Measurements from ENCODE around the gene EOLA1.
"Not testable (repeated sequence)": the region's sequence is repeated elsewhere in the genome, so short reads cannot be mapped to it uniquely, and the experiment has no call there.

EOLA1 gene

DNA sequence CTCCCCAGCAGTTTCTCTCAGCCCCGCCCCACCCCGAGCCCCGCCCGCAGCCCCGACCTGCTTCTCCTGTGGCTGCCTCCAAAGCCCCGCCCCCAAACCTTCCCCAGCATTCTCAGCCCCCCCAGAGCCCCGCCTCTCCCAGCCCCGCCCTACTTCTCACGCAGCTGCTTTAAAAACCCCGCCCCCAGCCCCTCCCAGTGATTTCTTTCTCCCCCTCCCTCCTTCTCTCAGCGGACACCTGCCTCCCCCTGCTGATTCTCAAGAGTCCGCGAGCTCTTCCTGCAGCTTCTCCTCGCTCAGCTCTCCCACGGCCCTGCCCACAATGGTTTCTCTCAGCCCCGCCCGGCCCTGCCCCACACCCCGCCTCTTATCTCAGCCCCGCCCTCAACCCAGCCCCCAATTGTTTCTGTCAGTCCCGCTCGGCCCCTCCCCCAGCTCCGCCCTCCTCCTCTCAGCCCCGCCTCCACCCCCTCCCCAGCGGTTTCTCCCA lies 636 bp upstream of the EOLA1 start:
- no peak overlapping the region for H4K5ac ChIP-seq (ENCODE audit: low read length)
- no peak overlapping the region for H4K8ac ChIP-seq (ENCODE audit: low read depth, low read length)
- no peak overlapping the region for H3K4me3 ChIP-seq (ENCODE audit: low read length)
- peak overlapping the region; percentile 81 for H3K18ac ChIP-seq (ENCODE audit: low read length)
- no peaks in the 10 kb centered on the region for H3K27me3 ChIP-seq (ENCODE audit: insufficient read depth, low read length, poor library complexity)
- H3K4ac ChIP-seq (ENCODE audit: low read depth, low read length) = no peak overlapping the region
- H3K4me2 ChIP-seq (ENCODE audit: low read length) = no peak overlapping the region
- no peak overlapping the region for H3K23ac ChIP-seq (ENCODE audit: low read length)
- H2BK5ac ChIP-seq (ENCODE audit: low read length) = no peak overlapping the region
- no peak overlapping the region for H2BK15ac ChIP-seq (replicated peaks; ENCODE audit: low read depth)
- peak overlapping the region; percentile 80 for H3K56ac ChIP-seq (ENCODE audit: low read length)
- no peaks in the 10 kb centered on the region for H3K79me2 ChIP-seq (ENCODE audit: control insufficient read depth, insufficient read depth, low read length)
- H3K79me1 ChIP-seq (ENCODE audit: low read length) = no peaks in the 10 kb centered on the region
- no peaks in the 10 kb centered on the region for H3K4me1 ChIP-seq (ENCODE audit: control insufficient read depth, low read depth, low read length)
- H3K9ac ChIP-seq (ENCODE audit: low read length) = no peak overlapping the region
- peak overlapping the region; percentile 60 for H3K27ac ChIP-seq (ENCODE audit: low read depth, low read length)
- H2AK5ac ChIP-seq (ENCODE audit: low read length) = no peak overlapping the region
- no peak overlapping the region for H2BK120ac ChIP-seq (ENCODE audit: low read depth, low read length)
- DNase-seq = peak; percentile 89
- no peaks in the 10 kb centered on the region for H3K36me3 ChIP-seq (ENCODE audit: control insufficient read depth, insufficient read depth, low read length)
- no CpG with 5 or more reads among the region's 24 CpGs for WGBS (ENCODE audit: extremely low coverage, insufficient coverage, low lambda C conversion rate)

DNA sequence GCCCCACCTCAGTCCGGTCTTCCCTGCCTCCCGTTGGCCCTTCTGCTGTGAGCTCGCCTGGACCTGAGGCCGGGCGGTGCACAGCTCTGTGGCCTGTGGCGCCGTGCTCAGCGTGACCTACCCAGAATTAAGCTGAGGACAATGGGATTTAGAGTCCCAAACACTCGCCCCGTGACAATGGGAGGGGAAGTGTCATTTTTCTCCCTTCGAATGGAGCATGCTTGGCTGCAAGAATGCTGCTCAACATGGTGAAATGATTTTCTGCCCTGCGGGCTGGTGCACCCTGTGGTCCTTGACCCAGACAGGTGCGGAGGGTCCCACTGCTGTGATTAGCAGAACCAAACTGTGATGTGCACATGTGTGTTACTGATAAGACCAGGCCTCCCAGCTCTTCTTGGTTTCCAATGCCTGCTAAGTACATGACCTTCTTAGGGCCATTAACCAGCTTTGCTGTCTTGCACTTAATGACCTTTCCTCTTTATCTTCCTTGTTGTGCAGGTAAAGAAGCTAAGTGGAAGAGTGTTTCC lies 772 bp downstream of the EOLA1 start:
- no peak overlapping the region for H2BK15ac ChIP-seq (replicated peaks; ENCODE audit: low read depth)
- H3K56ac ChIP-seq (ENCODE audit: low read length) = peak overlapping the region; percentile 15
- H2AK5ac ChIP-seq (ENCODE audit: low read length) = no peak overlapping the region
- no peak overlapping the region for H3K23ac ChIP-seq (ENCODE audit: low read length)
- H3K27me3 ChIP-seq (ENCODE audit: insufficient read depth, low read length, poor library complexity) = no peaks in the 10 kb centered on the region
- H3K36me3 ChIP-seq (ENCODE audit: control insufficient read depth, insufficient read depth, low read length) = no peaks in the 10 kb centered on the region
- H3K4me2 ChIP-seq (ENCODE audit: low read length) = peak overlapping the region; percentile 80
- no peak overlapping the region for H3K4ac ChIP-seq (ENCODE audit: low read depth, low read length)
- no peak overlapping the region for H4K5ac ChIP-seq (ENCODE audit: low read length)
- peak overlapping the region; percentile 59 for H3K9ac ChIP-seq (ENCODE audit: low read length)
- H3K18ac ChIP-seq (ENCODE audit: low read length) = no peak overlapping the region
- H3K79me1 ChIP-seq (ENCODE audit: low read length) = no peaks in the 10 kb centered on the region
- H3K4me3 ChIP-seq (ENCODE audit: low read length) = no peak overlapping the region
- H3K4me1 ChIP-seq (ENCODE audit: control insufficient read depth, low read depth, low read length) = no peaks in the 10 kb centered on the region
- no peaks in the 10 kb centered on the region for H3K79me2 ChIP-seq (ENCODE audit: control insufficient read depth, insufficient read depth, low read length)
- H2BK120ac ChIP-seq (ENCODE audit: low read depth, low read length) = no peak overlapping the region
- H4K8ac ChIP-seq (ENCODE audit: low read depth, low read length) = no peak overlapping the region
- DNase-seq = peak; percentile 19
- no peak overlapping the region for H2BK5ac ChIP-seq (ENCODE audit: low read length)
- no peak overlapping the region for H3K27ac ChIP-seq (ENCODE audit: low read depth, low read length)
- no CpG with 5 or more reads among the region's 13 CpGs for WGBS (ENCODE audit: extremely low coverage, insufficient coverage, low lambda C conversion rate)

DNA sequence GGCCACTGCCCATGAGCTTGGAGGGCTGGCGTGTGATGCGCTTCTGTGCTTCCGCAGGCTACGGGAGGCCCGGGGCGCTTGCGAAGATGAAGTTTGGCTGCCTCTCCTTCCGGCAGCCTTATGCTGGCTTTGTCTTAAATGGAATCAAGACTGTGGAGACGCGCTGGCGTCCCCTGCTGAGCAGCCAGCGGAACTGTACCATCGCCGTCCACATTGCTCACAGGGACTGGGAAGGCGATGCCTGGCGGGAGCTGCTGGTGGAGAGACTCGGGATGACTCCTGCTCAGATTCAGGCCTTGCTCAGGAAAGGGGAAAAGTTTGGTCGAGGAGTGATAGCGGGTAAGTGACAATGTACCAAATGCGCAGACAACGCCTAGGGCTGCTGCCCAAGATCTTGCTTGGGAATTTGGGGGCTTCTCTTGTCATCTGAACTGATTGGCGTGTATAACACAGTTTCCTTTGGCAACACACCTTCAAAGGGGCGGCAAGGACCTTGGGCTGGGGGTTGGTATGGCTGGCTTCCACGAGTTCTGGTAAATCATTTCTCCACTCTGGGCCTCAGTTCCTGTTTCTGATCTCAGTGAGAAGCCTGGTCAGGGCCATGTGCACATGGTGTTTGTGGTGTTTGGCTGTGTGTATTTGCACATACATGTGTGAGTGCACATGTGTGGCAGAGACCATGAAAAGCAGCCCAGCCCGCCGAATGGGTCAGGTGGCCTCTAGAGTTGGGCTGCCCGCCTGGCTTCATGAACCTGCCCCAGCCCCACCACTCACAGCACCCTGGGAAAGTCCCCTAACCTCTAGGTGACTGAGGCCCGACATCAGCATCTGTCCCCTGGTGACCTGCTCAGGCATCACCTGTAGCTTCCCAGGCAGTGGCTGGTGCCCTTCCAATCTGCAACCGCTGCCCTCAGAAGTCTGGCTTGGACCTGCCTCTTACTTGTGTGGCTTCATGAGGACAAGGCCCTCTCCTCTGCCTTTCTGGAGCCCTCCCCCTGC lies 5.0 kb downstream of the EOLA1 start:
- H3K4ac ChIP-seq (ENCODE audit: low read depth, low read length); H4K8ac ChIP-seq (ENCODE audit: low read depth, low read length); H3K27ac ChIP-seq (ENCODE audit: low read depth, low read length); H3K9ac ChIP-seq (ENCODE audit: low read length); H3K18ac ChIP-seq (ENCODE audit: low read length); H3K27me3 ChIP-seq (ENCODE audit: insufficient read depth, low read length, poor library complexity); H2BK15ac ChIP-seq (replicated peaks; ENCODE audit: low read depth); H3K79me2 ChIP-seq (ENCODE audit: control insufficient read depth, insufficient read depth, low read length); H3K4me3 ChIP-seq (ENCODE audit: low read length); H3K23ac ChIP-seq (ENCODE audit: low read length); H3K4me1 ChIP-seq (ENCODE audit: control insufficient read depth, low read depth, low read length); H3K79me1 ChIP-seq (ENCODE audit: low read length); H4K5ac ChIP-seq (ENCODE audit: low read length); H3K56ac ChIP-seq (ENCODE audit: low read length); H2AK5ac ChIP-seq (ENCODE audit: low read length); H3K4me2 ChIP-seq (ENCODE audit: low read length); H2BK5ac ChIP-seq (ENCODE audit: low read length); H3K36me3 ChIP-seq (ENCODE audit: control insufficient read depth, insufficient read depth, low read length); H2BK120ac ChIP-seq (ENCODE audit: low read depth, low read length): not testable (repeated sequence)
- DNase-seq = peak; percentile 67
- no CpG with 5 or more reads among the region's 29 CpGs for WGBS (ENCODE audit: extremely low coverage, insufficient coverage, low lambda C conversion rate)

DNA sequence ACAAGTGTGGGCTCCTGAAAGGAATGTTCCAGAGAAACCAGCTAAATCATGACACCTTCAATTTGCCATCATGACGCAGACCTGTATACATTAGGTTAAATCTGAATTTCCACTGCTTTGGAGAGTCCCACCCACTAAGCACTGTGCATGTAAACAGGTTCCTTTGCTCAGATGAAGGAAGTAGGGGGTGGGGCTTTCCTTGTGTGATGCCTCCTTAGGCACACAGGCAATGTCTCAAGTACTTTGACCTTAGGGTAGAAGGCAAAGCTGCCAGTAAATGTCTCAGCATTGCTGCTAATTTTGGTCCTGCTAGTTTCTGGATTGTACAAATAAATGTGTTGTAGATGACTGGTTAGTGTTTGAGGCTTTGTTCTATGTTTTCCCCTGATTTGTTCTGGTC lies 6.2 kb downstream of the EOLA1 start:
- H3K18ac ChIP-seq (ENCODE audit: low read length); H3K79me2 ChIP-seq (ENCODE audit: control insufficient read depth, insufficient read depth, low read length); H3K9ac ChIP-seq (ENCODE audit: low read length); H3K56ac ChIP-seq (ENCODE audit: low read length); H4K5ac ChIP-seq (ENCODE audit: low read length); H3K27ac ChIP-seq (ENCODE audit: low read depth, low read length); H3K36me3 ChIP-seq (ENCODE audit: control insufficient read depth, insufficient read depth, low read length); DNase-seq; H3K4me1 ChIP-seq (ENCODE audit: control insufficient read depth, low read depth, low read length); H3K79me1 ChIP-seq (ENCODE audit: low read length); H3K27me3 ChIP-seq (ENCODE audit: insufficient read depth, low read length, poor library complexity); H3K4me2 ChIP-seq (ENCODE audit: low read length); H2BK120ac ChIP-seq (ENCODE audit: low read depth, low read length); H2AK5ac ChIP-seq (ENCODE audit: low read length); H3K4me3 ChIP-seq (ENCODE audit: low read length); H2BK5ac ChIP-seq (ENCODE audit: low read length); H2BK15ac ChIP-seq (replicated peaks; ENCODE audit: low read depth); H3K4ac ChIP-seq (ENCODE audit: low read depth, low read length); H3K23ac ChIP-seq (ENCODE audit: low read length); H4K8ac ChIP-seq (ENCODE audit: low read depth, low read length): not testable (repeated sequence)
- WGBS (ENCODE audit: extremely low coverage, insufficient coverage, low lambda C conversion rate) = no CpG with 5 or more reads among the region's 1 CpG

DNA sequence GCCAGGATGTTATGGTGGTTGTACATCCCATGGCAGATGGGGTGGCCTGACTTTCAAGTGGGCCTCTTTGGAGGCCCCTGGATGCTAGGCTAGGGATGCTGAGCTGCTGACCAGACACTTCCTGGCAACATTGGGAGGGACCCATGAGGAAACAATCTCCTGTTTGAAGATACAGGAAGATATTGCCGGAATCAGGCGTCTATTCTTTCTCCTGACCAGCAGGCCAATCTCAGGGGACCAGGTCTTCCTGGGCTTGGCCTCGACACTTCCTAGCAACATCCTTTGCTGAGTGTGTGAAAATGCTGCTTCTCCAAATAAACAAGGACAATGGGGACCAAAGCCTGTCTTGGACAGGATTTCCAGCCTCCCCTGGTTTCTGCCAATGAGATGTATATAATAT lies 7.0 kb downstream of the EOLA1 start:
- not testable (repeated sequence) for H4K8ac ChIP-seq (ENCODE audit: low read depth, low read length); H3K4me2 ChIP-seq (ENCODE audit: low read length); H2BK15ac ChIP-seq (replicated peaks; ENCODE audit: low read depth); H3K4me1 ChIP-seq (ENCODE audit: control insufficient read depth, low read depth, low read length); H3K36me3 ChIP-seq (ENCODE audit: control insufficient read depth, insufficient read depth, low read length); H2AK5ac ChIP-seq (ENCODE audit: low read length); H4K5ac ChIP-seq (ENCODE audit: low read length); H3K27ac ChIP-seq (ENCODE audit: low read depth, low read length); H3K23ac ChIP-seq (ENCODE audit: low read length); H3K79me2 ChIP-seq (ENCODE audit: control insufficient read depth, insufficient read depth, low read length); H3K18ac ChIP-seq (ENCODE audit: low read length); H3K56ac ChIP-seq (ENCODE audit: low read length); H3K9ac ChIP-seq (ENCODE audit: low read length); H2BK120ac ChIP-seq (ENCODE audit: low read depth, low read length); H3K27me3 ChIP-seq (ENCODE audit: insufficient read depth, low read length, poor library complexity); DNase-seq; H3K4ac ChIP-seq (ENCODE audit: low read depth, low read length); H3K4me3 ChIP-seq (ENCODE audit: low read length); H3K79me1 ChIP-seq (ENCODE audit: low read length); H2BK5ac ChIP-seq (ENCODE audit: low read length)
- WGBS (ENCODE audit: extremely low coverage, insufficient coverage, low lambda C conversion rate) = no CpG with 5 or more reads among the region's 3 CpGs

Measured in mesendoderm (in vitro differentiated cells).